Measurements from ENCODE around the gene CNN2.
A peak's percentile ranks its signal among the peaks of the same experiment; 100 is the strongest.
"Not testable (repeated sequence)": the region's sequence is repeated elsewhere in the genome, so short reads cannot be mapped to it uniquely, and the experiment has no call there.

The CNN2 gene

DNA sequence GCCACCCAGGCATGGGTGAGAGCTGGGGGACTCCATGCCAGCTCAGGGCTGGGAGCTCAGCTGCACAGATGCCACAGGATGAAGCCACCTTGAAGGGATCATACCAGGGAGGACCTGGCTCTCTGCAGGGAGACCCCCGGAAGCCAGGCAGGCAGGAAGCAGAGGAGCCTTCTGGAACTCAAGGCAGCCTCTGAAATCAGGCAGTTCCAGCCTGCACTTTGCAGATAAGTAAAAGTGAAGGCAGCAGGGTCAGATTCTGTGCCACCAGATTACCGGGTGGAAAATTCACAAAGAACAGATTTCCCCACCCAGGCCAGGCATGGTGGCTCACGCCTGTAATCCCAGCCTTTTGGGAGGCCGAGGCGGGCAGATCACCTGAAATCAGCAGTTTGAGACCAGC is 8.0 kb upstream of the CNN2 start:
- Mint-ChIP-seq H3K4me1 (peaks cover 40% of the 10 kb centered on the region), H3K4me3 (peak overlapping the region; percentile 91), H3K36me3 (ENCODE audit: low read depth) (no peaks in the 10 kb centered on the region), H3K9me3 (no peaks in the 10 kb centered on the region), H3K27ac (no peak overlapping the region), H3K27me3 (ENCODE audit: low read depth, poor library complexity) (no peaks in the 10 kb centered on the region)
- no peak for TF ChIP-seq CTCF (IDR thresholded peaks at IDR 0.05)
- no peak for DNase-seq

GRCh38 chr19:1018932-1019615 is 7.3 kb upstream of the CNN2 start:
- Mint-ChIP-seq H3K9me3 (no peaks in the 10 kb centered on the region), H3K27me3 (ENCODE audit: low read depth, poor library complexity) (no peaks in the 10 kb centered on the region), H3K4me1 (peaks cover 40% of the 10 kb centered on the region), H3K4me3 (peak overlapping the region; percentile 91), H3K27ac (no peak overlapping the region), H3K36me3 (ENCODE audit: low read depth) (no peaks in the 10 kb centered on the region)
- DNase-seq: no peak
- no peak for TF ChIP-seq CTCF (IDR thresholded peaks at IDR 0.05)

- Mint-ChIP-seq H3K4me1 (peaks cover 40% of the 10 kb centered on the region), H3K4me3 (peak overlapping the region; percentile 91), H3K27me3 (ENCODE audit: low read depth, poor library complexity) (no peaks in the 10 kb centered on the region), H3K27ac (no peak overlapping the region), H3K36me3 (ENCODE audit: low read depth) (no peaks in the 10 kb centered on the region), H3K9me3 (no peaks in the 10 kb centered on the region)
- no peak for DNase-seq
- TF ChIP-seq CTCF (IDR thresholded peaks at IDR 0.05): no peak
Measured at GRCh38 chr19:1019616-1019961, 6.8 kb upstream of the CNN2 start.

- DNase-seq: peak; percentile 50
- Mint-ChIP-seq H3K9me3 (no peaks in the 10 kb centered on the region), H3K4me3 (peak overlapping the region; percentile 91), H3K27ac (peak overlapping the region; percentile 78), H3K27me3 (ENCODE audit: low read depth, poor library complexity) (no peaks in the 10 kb centered on the region), H3K4me1 (peaks cover 40% of the 10 kb centered on the region), H3K36me3 (ENCODE audit: low read depth) (no peaks in the 10 kb centered on the region)
- TF ChIP-seq CTCF (IDR thresholded peaks at IDR 0.05): no peak
Measured at GRCh38 chr19:1019980-1020867, 6.2 kb upstream of the CNN2 start.

DNA sequence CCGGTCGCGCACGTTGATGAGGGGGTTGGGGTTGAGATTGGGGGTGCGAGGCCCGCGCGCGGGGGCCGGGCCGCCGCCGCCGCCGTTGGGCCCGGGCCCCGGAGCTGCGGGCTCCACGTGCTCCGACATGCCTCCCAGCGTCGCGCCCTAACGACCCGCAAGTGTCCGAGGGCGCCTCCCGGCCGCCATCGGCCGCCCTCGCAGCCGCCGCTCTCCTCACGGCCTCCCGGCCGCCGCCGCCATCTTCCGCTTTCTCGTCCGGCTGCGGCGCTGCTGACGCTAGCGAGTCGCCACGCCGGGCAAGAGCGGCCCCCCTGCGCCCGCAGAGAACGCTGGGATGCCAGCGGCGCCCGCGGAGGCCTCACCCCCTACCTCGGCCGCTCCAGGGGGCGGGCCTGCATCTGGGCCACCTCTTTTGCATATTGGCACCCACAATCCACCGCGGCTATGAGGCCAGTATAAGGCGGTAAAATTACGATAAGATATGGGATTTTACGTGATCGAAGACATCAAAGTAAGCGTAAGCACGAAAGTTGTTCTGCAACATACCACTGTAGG is 5.5 kb upstream of the CNN2 start, which contains the start of gene TMEM259:
Gene TMEM259, minus strand, starts transcription at position 256 of the 558 bp plus-strand sequence. Its CDS starts 127 bp downstream, at position 129.
- TF ChIP-seq CTCF (IDR thresholded peaks at IDR 0.05): no peak
- peak within 1 kb of the TSS; percentile 100 for H3K27ac Mint-ChIP-seq
- H3K36me3 Mint-ChIP-seq (ENCODE audit: low read depth): no peaks in the 10 kb centered on the region
- H3K27me3 Mint-ChIP-seq (ENCODE audit: low read depth, poor library complexity): no peaks in the 10 kb centered on the region
- H3K4me3 Mint-ChIP-seq: peak within 1 kb of the TSS; percentile 91
- DNase-seq: peak; percentile 97
- H3K9me3 Mint-ChIP-seq: no peaks in the 10 kb centered on the region
- peaks cover 35% of the 10 kb centered on the region for H3K4me1 Mint-ChIP-seq

DNA sequence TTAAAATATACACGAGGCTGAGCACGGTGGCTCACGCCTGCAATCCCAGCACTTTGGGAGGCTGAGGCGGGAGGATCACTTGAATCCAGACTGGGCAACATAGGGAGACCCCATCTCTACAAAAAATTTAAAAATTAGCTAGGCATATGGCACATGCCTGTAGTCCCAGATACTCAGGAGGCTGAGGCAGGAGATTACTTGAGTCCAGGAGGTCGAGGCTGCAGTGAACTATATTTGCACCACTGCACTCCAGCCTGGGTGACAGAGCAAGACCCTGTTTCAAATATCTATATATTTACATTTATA is 2.6 kb upstream of the CNN2 start:
- H3K36me3 Mint-ChIP-seq (ENCODE audit: low read depth); H3K27ac Mint-ChIP-seq; H3K27me3 Mint-ChIP-seq (ENCODE audit: low read depth, poor library complexity); DNase-seq; H3K9me3 Mint-ChIP-seq; H3K4me3 Mint-ChIP-seq: not testable (repeated sequence)
- H3K4me1 Mint-ChIP-seq: peaks cover 16% of the 10 kb centered on the region

DNA sequence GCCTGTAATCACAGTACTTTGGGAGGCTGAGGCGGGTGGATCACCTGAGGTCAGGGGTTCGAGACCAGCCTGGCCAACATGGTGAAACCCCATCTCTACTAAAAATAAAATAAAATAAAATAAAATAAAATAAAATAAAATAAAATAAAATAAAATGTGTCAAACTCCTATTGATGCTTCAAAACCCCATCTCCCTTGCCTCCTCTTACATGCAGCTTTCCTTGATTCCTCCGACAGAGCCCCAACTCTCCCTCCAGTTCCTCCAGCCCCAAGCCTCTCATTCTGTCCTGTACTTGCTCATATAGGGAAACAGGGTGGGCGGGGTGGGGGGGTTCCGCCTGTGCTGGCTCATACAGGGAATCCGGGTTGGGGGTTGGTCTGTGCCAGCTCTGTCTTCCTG is 1.3 kb upstream of the CNN2 start:
- Mint-ChIP-seq H3K4me1 (peaks cover 13% of the 10 kb centered on the region), H3K4me3 (peak overlapping the region; percentile 43)
- not testable (repeated sequence) for H3K9me3 Mint-ChIP-seq; DNase-seq; H3K27me3 Mint-ChIP-seq (ENCODE audit: low read depth, poor library complexity); H3K27ac Mint-ChIP-seq; H3K36me3 Mint-ChIP-seq (ENCODE audit: low read depth)
